Tibial nerve (tissue), 4 donors: ENCODE measurements around the gene PSEN2. TPM values are rescaled to one million over a fixed set of nuclear protein-coding genes. Genes with fewer than 3 reads are reported as not detected.
"Not testable (repeated sequence)": the region's sequence is repeated elsewhere in the genome, so short reads cannot be mapped to it uniquely, and the experiment has no call there.

Experiments used
- DNase-seq, 2 donors: peaks; one replicate each; pipeline ENCODE4 v3.0.0-alpha.2; 2019; ENCODE audit warnings: low spot score in 2 of 2
- H3K27ac ChIP-seq, 4 donors: fragments of 200-600 bp; sonication (generic) in 3 of 4; one replicate each; pipeline ENCODE4 v1.5.1; 2017 to 2019; ENCODE audit warnings: mild to moderate bottlenecking in 1 of 4
- H3K27me3 ChIP-seq, 2 donors: fragments of 200-600 bp; sonication (generic) in 1 of 2; one replicate each; pipeline versions ENCODE4 v1.5.1 to v1.6.0; 2017 to 2019
- H3K36me3 ChIP-seq, 3 donors: fragments of 200-600 bp; sonication (generic); one replicate each; pipeline ENCODE4 v1.5.1; 2018 to 2019
- H3K4me1 ChIP-seq, 4 donors: fragments of 200-600 bp; sonication (generic) in 3 of 4; one replicate each; pipeline ENCODE4 v1.5.1; 2017 to 2019
- H3K4me3 ChIP-seq, 4 donors: fragments of 200-600 bp; sonication (generic) in 3 of 4; one replicate each; pipeline ENCODE4 v1.5.1; 2017 to 2019; ENCODE audit warnings: mild to moderate bottlenecking in 1 of 4, moderate library complexity in 1 of 4
- H3K9me3 ChIP-seq, 4 donors: fragments of 200-600 bp; sonication (generic) in 3 of 4; one replicate each; pipeline ENCODE4 v1.5.1; 2017 to 2019
- CTCF ChIP-seq, 5 experiments: fragments of 200-600 bp in 3 of 5; fragments of 450-650 bp in 2 of 5; sonication (generic) in 3 of 5; IDR thresholded peaks; one replicate each; pipeline ENCODE4 v1.5.1; 2016 to 2019; ENCODE audit warnings: antibody characterized with exemption in 5 of 5, mild to moderate bottlenecking in 3 of 5, moderate library complexity in 2 of 5
- EP300 ChIP-seq, 2 donors: sonication (generic); formaldehyde crosslinking; IDR thresholded peaks; one replicate each; pipeline ENCODE4 v1.6.1; 2017; ENCODE audit warnings: antibody characterized with exemption in 2 of 2, mild to moderate bottlenecking in 1 of 2
- POLR2A ChIP-seq, 2 donors: fragments of 450-650 bp; IDR thresholded peaks; one replicate each; pipeline ENCODE4 v1.6.1; 2017; ENCODE audit warnings: antibody characterized with exemption in 2 of 2, mild to moderate bottlenecking in 2 of 2, moderate library complexity in 2 of 2
- WGBS, 2 donors: methylation state at CpG; one replicate each; pipeline ENCODE4 v1.1.5; 2018; 5-methylcytosine and 5-hydroxymethylcytosine counted together
- total RNA-seq, 4 donors: library from RNA; depleted of rRNA; stranded (reverse); fragments of >200 nt; gene quantifications; one replicate each; pipeline ENCODE4 v1.1.0, GENCODE V29; 2016

The PSEN2 gene
- total RNA-seq, 4 donors from 2014 or later: 30.8 to 49.2 (median 40.9) TPM

- Histone ChIP-seq H3K27ac (no peak overlapping the region), H3K9me3 (no peaks in the 10 kb centered on the region), H3K36me3 (no peaks in the 10 kb centered on the region), H3K27me3 (no peaks in the 10 kb centered on the region), H3K4me3 (no peak overlapping the region), H3K4me1 (peaks cover 0 to 21% (median 12%) of the 10 kb centered on the region in 4 donors)
- TF ChIP-seq CTCF (IDR thresholded peaks at IDR 0.05) (no peak), POLR2A (IDR thresholded peaks at IDR 0.05) (no peak), EP300 (IDR thresholded peaks at IDR 0.05) (no peak)
- no peak for DNase-seq
- WGBS, 2 donors: 91 to 92% methylated on average over 2 of the region's 2 CpGs
Measured at GRCh38 chr1:226829105-226829504, 41.3 kb upstream of the PSEN2 start.

DNA sequence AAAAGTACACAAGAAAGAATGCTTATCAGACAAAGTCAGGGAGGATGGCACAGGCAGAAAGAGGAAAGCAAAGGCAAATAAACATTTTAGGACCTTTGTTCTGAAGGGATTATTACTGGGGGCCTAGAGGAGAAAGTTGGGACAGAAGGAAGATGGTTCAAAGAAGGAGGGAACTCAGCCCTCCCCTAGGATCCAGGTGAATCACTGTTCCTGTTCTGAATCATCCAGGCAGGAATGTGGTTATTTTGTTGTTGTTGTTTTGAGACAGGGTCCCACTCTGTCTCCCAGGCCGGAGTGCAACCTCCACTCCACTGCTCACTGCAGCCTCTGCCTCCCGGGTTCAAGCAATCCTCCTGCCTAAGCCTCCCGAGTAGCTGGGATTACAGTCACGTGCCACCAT, 38.5 kb upstream of the PSEN2 start:
- WGBS, 2 donors: 90 to 98% methylated on average over 4 of the region's 4 CpGs
- Histone ChIP-seq H3K9me3 (no peaks in the 10 kb centered on the region), H3K4me1 (peaks cover 0 to 16% (median 11%) of the 10 kb centered on the region in 4 donors), H3K36me3 (no peaks in the 10 kb centered on the region), H3K27me3 (no peaks in the 10 kb centered on the region), H3K27ac (no peak overlapping the region), H3K4me3 (no peak overlapping the region)
- DNase-seq: no peak
- TF ChIP-seq CTCF (IDR thresholded peaks at IDR 0.05): no peak
- no peak for TF ChIP-seq POLR2A (IDR thresholded peaks at IDR 0.05)
- TF ChIP-seq EP300 (IDR thresholded peaks at IDR 0.05): no peak

- H3K4me3 ChIP-seq: no peak overlapping the region
- no peaks in the 10 kb centered on the region for H3K36me3 ChIP-seq
- H3K27me3 ChIP-seq: no peaks in the 10 kb centered on the region
- no peak for TF ChIP-seq EP300 (IDR thresholded peaks at IDR 0.05)
- no peak for TF ChIP-seq CTCF (IDR thresholded peaks at IDR 0.05)
- TF ChIP-seq POLR2A (IDR thresholded peaks at IDR 0.05): no peak
- 81 to 93% methylated on average over 9 of the region's 9 CpGs for WGBS, 2 donors
- H3K27ac ChIP-seq: no peak overlapping the region
- H3K9me3 ChIP-seq: no peaks in the 10 kb centered on the region
- H3K4me1 ChIP-seq: peaks cover 0 to 9% (median 6%) of the 10 kb centered on the region in 4 donors
- DNase-seq: no peak
Measured at GRCh38 chr1:226832613-226833012, 37.8 kb upstream of the PSEN2 start.

GRCh38 chr1:226834179-226834578, 36.2 kb upstream of the PSEN2 start:
- H3K36me3 ChIP-seq, H3K9me3 ChIP-seq, DNase-seq, H3K27me3 ChIP-seq, H3K4me1 ChIP-seq, H3K4me3 ChIP-seq, H3K27ac ChIP-seq: not testable (repeated sequence)
- 83 to 86% methylated on average over 6 of the region's 6 CpGs for WGBS, 2 donors

DNA sequence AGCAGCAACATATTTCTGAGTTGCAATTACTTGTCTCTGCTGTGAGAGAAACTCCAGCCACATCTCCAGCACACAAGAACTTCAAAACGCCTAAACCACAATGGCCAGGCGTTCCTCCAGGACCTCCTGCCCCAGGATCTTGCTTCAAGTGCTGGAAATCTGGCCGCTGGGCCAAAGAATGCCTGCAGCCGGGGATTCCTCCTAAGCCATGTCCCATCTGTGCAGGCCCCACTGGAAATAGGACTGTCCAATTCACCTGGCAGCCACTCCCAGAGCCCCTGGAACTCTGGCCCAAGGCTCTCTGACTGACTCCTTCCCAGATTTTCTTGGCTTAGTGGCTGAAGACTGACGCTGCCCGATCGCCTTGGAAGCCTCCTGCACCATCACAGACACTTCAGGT, 35.0 kb upstream of the PSEN2 start:
- not testable (repeated sequence) for DNase-seq, H3K36me3 ChIP-seq, H3K27ac ChIP-seq, H3K4me3 ChIP-seq, H3K4me1 ChIP-seq, H3K27me3 ChIP-seq, H3K9me3 ChIP-seq
- 87 to 92% methylated on average over 6 to 7 of the region's 7 CpGs for WGBS, 2 donors

GRCh38 chr1:226837966-226838365, 32.5 kb upstream of the PSEN2 start:
- not testable (repeated sequence) for H3K27ac ChIP-seq, H3K27me3 ChIP-seq, H3K4me3 ChIP-seq, H3K36me3 ChIP-seq, H3K4me1 ChIP-seq, DNase-seq, H3K9me3 ChIP-seq
- WGBS, 2 donors: 79 to 87% methylated on average over 2 of the region's 2 CpGs

- Histone ChIP-seq H3K36me3 (no peaks in the 10 kb centered on the region), H3K27ac (no peak overlapping the region), H3K9me3 (no peaks in the 10 kb centered on the region), H3K27me3 (no peaks in the 10 kb centered on the region), H3K4me1 (no peaks in the 10 kb centered on the region), H3K4me3 (no peak overlapping the region)
- TF ChIP-seq POLR2A (IDR thresholded peaks at IDR 0.05) (no peak), CTCF (IDR thresholded peaks at IDR 0.05) (no peak), EP300 (IDR thresholded peaks at IDR 0.05) (no peak)
- no peak for DNase-seq
- 87 to 93% methylated on average over 3 of the region's 3 CpGs for WGBS, 2 donors
Measured at GRCh38 chr1:226838456-226838855, 32.0 kb upstream of the PSEN2 start.
